Transverse colon (tissue), 3 donors: ENCODE results near the gene UBFD1.

ENCODE experiments used
- CTCF ChIP-seq, 5 experiments: fragments of 200-600 bp in 3 of 5; fragments of 450-650 bp in 2 of 5; sonication (generic) in 3 of 5; IDR thresholded peaks; 1 replicate in 2 of 5; 2 replicates in 3 of 5; pipeline ENCODE4 v1.5.1; 2016 to 2017; ENCODE audit warnings: antibody characterized with exemption in 5 of 5, inconsistent platforms in 3 of 5, mild to moderate bottlenecking in 2 of 5, moderate library complexity in 1 of 5
- EP300 ChIP-seq: sonication (generic); formaldehyde crosslinking; IDR thresholded peaks from one replicate; pipeline ENCODE4 v1.6.1; 2017; ENCODE audit warnings: antibody characterized with exemption, low read depth
- POLR2A ChIP-seq: fragments of 450-650 bp; IDR thresholded peaks from one replicate; pipeline ENCODE4 v1.6.1; 2016; ENCODE audit warnings: antibody characterized with exemption, mild to moderate bottlenecking, moderate library complexity

GRCh38 chr16:23508589-23509440 lies 48.7 kb upstream of the UBFD1 start:
- no peak for TF ChIP-seq CTCF (IDR thresholded peaks at IDR 0.05)
- TF ChIP-seq POLR2A: no peak
- TF ChIP-seq EP300: no peak
